NCI-H345 (cell line): ENCODE measurements around the gene ZNF79.

Source experiments
- DNase-seq: peaks from one replicate; lab custom pipeline; 2025; lab: John Stamatoyannopoulos, UW

ZNF79 gene

GRCh38 chr9:127423934-127424675 is at the start of gene ZNF79:
TSS of gene ZNF79 (plus strand) at chr9:127424382. CDS start at chr9:127424788, 406 bp downstream.
- peak; percentile 87 for DNase-seq

- no peak for DNase-seq
Measured at GRCh38 chr9:127380479-127380878, 43.7 kb upstream of the ZNF79 start.

- DNase-seq = no peak
Measured at GRCh38 chr9:127382541-127382940, 41.6 kb upstream of the ZNF79 start.

DNA sequence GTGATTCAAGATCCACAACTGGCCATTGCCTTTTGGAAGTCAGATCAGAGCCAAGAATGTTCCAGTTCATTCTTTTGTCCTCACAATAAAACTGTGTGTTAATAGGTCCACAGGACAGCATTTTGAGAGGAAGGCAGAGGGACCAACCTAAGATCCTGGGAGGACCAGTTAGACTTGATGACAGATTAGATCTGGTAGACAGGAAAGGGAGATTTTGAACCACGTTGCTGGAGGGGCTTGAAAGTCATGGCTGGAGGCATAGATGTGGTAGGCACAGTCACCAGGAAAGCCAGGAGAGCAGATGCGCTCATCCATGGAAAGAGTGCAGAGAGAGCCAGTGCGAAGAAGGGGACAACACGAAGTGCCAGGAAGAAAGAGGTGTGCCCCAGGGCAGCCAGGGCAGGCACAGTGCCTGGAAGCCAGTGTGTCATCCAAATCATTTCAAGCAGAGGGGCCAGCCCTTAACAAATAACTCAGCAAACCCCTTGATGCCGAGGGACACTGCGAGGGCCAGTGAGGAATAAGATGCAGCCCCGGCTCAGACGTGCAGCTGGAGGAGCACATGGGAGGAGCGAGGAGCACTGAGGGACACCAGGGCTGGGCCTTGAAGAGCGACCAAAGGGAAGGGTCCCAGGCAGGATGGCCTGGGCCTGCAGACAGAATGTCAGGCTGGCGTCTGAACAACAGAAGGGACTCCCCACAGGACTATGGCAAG is 40.0 kb upstream of the ZNF79 start:
- no peak for DNase-seq

DNA sequence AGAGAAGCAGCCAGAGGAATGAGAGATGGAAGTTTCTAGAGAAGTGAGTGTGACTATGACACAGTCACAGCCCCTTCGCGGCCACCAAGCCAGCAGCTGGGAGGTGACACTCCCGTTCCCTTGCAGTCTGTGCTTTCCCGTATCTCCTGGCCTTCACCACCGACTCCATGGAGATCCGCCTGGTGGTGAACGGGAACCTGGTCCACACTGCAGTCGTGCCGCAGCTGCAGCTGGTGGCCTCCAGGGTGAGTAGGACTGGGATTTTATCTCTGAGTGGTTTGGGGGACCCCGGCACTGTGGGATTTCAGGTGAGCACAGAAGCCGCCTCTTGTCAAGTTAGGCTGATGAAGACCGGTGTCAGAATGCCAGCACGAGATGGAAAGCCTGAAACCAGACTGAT is 39.3 kb upstream of the ZNF79 start:
- no peak for DNase-seq

DNA sequence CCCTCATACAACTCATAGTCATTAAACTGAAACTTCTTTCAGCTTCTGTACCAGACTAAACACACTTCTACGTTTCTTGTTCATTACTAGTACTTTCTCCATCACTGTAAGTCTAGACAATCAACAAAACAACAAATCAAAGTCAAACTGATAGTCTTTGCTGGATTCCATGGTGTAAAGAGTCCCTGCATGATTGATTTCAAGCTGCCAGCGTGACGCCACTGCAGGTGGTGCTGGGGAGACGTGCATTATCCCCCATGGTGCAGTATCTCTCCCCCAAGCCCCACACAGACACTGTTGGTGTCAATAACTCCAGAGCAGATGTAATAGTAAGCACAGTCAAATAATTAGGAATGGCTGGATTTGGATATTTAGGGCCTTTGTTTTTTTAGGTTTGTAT is 37.9 kb upstream of the ZNF79 start:
- DNase-seq = no peak

DNA sequence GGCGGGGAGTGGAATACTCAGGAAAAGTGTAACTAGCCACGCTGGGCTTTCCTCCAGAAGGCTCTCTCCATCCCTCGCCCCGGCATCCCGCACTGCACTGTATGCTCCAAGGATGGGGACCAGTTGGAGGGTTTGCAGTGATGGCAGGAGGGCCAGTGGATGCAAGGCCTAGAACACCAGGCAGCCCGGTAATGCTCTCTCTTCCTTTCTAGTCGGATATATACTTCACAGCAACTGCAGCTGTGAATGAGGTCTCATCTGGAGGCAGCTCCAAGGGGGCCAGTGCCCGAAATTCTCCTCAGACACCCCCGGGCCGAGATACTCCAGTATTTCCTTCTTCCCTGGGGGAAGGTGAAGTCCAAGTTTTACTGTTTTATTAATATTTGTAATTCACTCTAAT is 37.2 kb upstream of the ZNF79 start:
- no peak for DNase-seq

GRCh38 chr9:127388037-127388855 is 35.9 kb upstream of the ZNF79 start:
- no peak for DNase-seq

GRCh38 chr9:127388856-127389238 is 35.3 kb upstream of the ZNF79 start:
- no peak for DNase-seq

- no peak for DNase-seq
Measured at GRCh38 chr9:127389381-127390247, 34.6 kb upstream of the ZNF79 start.

DNA sequence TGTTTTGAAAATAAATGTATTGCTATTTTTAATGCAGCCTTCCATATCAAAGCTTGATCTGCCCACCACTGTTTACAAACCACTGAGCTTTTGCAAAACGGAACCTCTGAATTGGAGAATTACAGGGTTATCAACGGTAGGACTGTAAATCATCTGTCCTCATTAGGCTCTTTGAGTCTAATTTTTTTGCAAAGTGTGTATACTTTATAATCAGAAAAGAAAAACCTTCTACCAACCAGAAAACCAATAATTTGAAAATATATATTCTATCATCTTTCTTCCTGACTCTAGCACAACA is 34.0 kb upstream of the ZNF79 start:
- DNase-seq = no peak

GRCh38 chr9:127390563-127390962 is 33.6 kb upstream of the ZNF79 start:
- DNase-seq = no peak

DNA sequence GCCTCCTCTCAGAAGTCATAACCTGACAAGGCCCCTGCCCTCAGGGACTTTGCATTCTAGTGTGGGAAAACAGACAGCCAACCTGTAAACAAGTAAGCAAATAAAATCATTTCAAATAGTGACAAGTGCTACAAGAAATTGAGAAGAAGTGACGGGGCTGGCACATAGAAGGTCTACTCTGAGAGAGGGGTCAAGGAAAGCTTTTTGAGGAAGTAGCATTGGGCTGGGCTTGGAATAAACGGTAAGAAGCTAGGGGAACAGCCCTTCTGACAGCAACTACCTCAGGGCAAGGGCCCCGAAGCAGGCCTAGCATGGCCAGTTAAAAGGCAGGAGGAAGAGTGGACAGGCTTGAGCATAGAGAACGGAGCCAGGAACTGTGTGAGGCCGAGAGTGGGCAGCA is 32.0 kb upstream of the ZNF79 start:
- no peak for DNase-seq

GRCh38 chr9:127392976-127393375 is 31.2 kb upstream of the ZNF79 start:
- DNase-seq = no peak

DNA sequence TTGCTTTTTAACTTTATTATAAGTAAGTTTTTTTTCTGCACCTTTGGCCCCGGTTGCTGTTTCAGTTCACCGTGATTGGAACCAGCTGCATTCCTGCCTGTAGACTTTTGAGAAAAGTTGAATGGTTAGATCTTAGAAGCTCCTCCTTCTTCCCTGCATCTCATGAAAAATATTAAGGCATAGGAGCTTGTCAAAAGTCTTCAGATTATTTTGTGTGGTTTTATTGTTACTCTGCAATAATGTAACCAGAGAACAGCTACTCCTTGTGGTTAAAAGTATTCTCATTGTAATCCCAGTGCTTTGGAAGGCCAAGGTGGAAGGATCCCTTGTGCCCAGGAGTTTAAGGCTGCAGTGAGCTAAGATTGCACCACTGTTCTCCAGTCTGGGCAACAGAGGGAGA is 30.5 kb upstream of the ZNF79 start:
- DNase-seq = no peak

GRCh38 chr9:127395497-127396252 is 28.5 kb upstream of the ZNF79 start:
- no peak for DNase-seq

DNA sequence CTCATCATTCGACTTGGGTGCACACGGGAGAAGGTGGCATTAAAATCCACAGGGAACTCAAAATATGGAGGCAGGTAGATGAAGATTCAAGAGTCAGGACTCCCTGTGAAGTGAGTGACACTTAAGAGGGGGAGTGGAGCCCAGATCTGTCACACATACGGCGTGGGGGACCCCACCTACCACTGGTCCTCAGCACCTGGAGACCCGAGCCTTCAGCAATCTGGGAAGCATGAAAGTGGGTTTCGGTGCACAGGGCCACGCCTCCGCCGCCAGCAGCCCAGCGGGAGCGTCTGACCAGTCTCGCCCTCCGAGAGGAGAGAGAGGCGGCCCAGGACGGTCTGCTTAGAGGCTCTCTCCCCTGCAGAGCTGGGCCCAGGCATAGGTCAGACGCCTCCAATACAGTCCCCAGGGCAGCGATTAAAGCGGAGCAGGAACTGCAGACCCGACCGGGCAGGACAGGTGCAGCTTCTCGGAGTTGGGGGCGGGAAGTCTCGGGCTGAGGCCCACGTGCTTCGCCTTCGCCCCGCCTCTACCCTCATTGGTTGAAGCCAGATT is 27.9 kb upstream of the ZNF79 start:
- no peak for DNase-seq

- DNase-seq = peak; percentile 100
Measured at GRCh38 chr9:127396808-127397645, 27.2 kb upstream of the ZNF79 start, which contains the start of gene SLC2A8. TSS of gene SLC2A8 (plus strand) at chr9:127397169. CDS start at chr9:127397231, 62 bp downstream.

GRCh38 chr9:127397646-127398274 is 26.4 kb upstream of the ZNF79 start:
- DNase-seq = peak; percentile 36
